Activated naive CD4-positive, alpha-beta T cell treated with anti-CD3 and anti-CD28 coated beads for 36 hours (primary cell): ENCODE measurements around the gene ITIH1. TPM values are rescaled to one million over a fixed set of nuclear protein-coding genes. Genes with fewer than 3 reads are reported as not detected.
A peak's percentile ranks its signal among the peaks of the same experiment; 100 is the strongest.

ENCODE experiments used
- CTCF ChIA-PET: fragments of 350-600 bp; sonication (Branson Sonifier 250); formaldehyde crosslinking; loops from one replicate; lab custom pipeline; 2021; ENCODE audit warnings: antibody characterized with exemption; lab: Charles Lee
- DNase-seq: peaks from one replicate; pipeline ENCODE4 v3.0.0-alpha.2; 2020
- H3K27ac Mint-ChIP-seq: one replicate; pipeline ENCODE4 v1.8.0; 2021; ENCODE audit warnings: mild to moderate bottlenecking, mixed read lengths
- H3K27me3 Mint-ChIP-seq: one replicate; pipeline ENCODE4 v1.8.0; 2021; ENCODE audit warnings: low read depth, mixed read lengths
- H3K36me3 Mint-ChIP-seq: one replicate; pipeline ENCODE4 v1.8.0; 2021; ENCODE audit warnings: low read depth, mixed read lengths
- H3K4me1 Mint-ChIP-seq: one replicate; pipeline ENCODE4 v1.8.0; 2021; ENCODE audit warnings: low read depth, mixed read lengths
- H3K4me3 Mint-ChIP-seq: one replicate; pipeline ENCODE4 v1.8.0; 2021; ENCODE audit warnings: mild to moderate bottlenecking, moderate library complexity, mixed read lengths
- H3K9me3 Mint-ChIP-seq: one replicate; pipeline ENCODE4 v1.8.0; 2021; ENCODE audit warnings: mixed read lengths
- intact Hi-C: fragments of 100-400 bp; cut with micrococcal nuclease; formaldehyde crosslinking; loops from one replicate; pipeline ENCODE4 v1.15.1; 2023
- total RNA-seq, 2 experiments: library from RNA; stranded (reverse); gene quantifications; one replicate each; pipeline ENCODE4 v1.2.3, GENCODE V29; 2021

The ITIH1 gene
- total RNA-seq, 2 experiments from 2014 or later, result not detected

DNA sequence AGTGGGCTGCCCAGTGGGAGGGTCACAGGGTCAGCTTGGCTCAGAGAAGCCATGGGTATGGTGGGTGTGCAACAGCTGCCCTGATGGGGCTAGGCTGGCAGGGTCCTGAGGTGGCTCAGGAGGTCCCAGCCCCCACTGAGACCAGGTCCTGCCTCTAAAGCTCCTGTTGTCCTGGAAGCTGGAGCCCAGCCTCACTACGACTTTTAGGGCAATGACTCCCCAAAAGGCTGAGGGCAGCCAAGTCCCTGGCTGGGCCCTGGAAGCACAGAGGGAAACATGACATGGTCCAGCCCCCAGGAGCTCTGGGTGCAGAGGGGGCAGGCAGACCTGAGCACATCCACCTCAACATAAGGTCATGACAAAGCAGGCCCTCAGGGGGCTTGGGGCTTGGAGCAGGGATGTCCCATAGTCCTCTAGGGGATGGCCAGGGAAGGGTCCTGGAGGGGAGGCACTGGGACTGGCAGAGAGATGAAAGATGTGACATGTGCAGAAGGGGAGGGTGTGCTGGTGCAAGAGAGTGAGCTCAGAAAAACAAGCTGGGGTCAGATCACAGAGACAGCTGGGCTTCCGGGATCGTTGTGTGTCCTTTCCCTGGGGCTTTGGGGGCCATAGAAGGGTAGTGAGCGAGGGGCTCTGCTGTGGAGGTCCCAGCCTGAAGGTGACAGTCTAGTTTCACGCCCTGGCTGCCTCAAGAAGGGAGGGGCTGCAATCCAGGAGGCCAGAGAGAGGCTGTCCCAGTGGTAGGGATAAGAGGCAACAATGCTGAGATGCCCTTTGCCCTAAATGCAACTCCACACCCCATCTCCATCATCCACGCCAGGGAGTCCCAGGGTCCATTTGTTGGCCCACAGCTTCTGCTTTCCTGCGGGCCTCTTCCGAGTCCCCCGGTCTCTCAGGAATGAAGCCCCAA, 16.6 kb downstream of the ITIH1 start:
- no peaks in the 10 kb centered on the region for H3K36me3 Mint-ChIP-seq
- CTCF ChIA-PET, result interaction anchor here (0.5 to 0.7 kb wide), 2 partner anchors 39 to 382 kb away, joined by 3 to 4 read pairs; no protein-coding TSS in a partner anchor
- intact Hi-C loops, result no loop called here
- H3K27me3 Mint-ChIP-seq, result no peaks in the 10 kb centered on the region
- no peak overlapping the region for H3K4me3 Mint-ChIP-seq
- no peak for DNase-seq
- no peak overlapping the region for H3K27ac Mint-ChIP-seq
- H3K9me3 Mint-ChIP-seq, result no peaks in the 10 kb centered on the region
- H3K4me1 Mint-ChIP-seq, result no peaks in the 10 kb centered on the region

DNA sequence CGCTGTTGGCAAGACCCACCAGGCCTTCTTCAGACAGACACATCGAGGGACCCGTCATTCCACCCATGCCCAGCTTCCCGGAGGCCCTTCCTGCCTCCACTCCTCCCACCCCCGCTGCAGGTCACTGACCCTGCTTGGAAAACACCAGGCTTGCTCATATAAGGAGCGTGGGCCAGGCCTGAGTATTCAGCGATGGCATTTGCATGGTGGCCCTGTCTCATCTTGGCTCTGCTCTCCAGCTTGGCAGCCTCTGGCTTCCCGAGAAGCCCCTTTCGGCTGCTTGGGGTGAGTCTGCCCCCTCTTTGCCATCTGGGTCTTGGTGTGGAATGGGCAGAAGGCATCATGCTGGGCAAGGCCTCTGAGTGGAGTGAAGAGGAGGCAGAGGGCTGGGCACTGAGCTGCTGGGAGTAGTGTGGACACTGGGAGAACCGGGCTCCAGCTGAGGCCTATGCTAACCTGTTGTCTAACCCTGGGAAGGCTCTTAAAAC, 17.3 kb downstream of the ITIH1 start, which contains the start of gene ITIH3:
Gene ITIH3 (plus strand): TSS at position 185 of the 488 bp plus-strand sequence. CDS start 8 bp downstream, at position 193.
- Mint-ChIP-seq H3K4me3 (no peak within 1 kb of the TSS), H3K27ac (no peak within 1 kb of the TSS), H3K36me3 (no peaks in the 10 kb centered on the region), H3K4me1 (no peaks in the 10 kb centered on the region), H3K27me3 (no peaks in the 10 kb centered on the region), H3K9me3 (no peaks in the 10 kb centered on the region)
- CTCF ChIA-PET, result interaction anchor here (0.5 kb wide), 1 partner anchor 39 kb away, joined by 4 read pairs; no protein-coding TSS in a partner anchor
- intact Hi-C loops, result no loop called here
- DNase-seq, result no peak

DNA sequence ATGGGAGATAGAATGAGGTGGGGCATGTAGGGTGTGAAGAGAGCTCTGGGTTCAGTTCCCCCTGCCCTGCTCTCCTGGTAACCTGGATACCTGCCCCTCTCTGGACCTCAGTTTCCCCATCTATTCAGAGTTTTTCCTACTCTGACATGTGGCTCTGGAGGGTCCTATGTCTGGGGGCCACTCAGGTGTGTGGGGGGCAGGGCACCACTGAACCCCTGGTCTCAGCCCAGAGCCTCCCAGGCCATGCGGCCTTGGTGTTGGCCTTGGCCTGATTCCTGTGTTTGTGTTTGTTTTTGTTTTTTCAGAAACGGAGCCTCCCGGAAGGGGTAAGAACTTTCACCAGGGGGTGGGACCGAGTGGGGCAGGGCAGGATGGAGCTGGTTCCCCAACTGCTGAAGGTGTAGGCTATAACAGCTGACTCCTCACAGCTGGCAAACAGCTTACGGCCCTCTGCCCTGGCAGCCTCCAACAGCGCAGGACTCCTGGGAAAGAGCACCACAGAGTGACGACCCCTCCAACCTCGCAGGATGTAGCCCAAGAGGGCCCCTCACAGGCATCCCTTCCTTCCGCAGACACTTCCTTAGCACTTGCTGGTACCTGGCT, 18.0 kb downstream of the ITIH1 start:
- CTCF ChIA-PET, result no interaction called here
- intact Hi-C loops, result no loop called here
- no peak overlapping the region for H3K4me3 Mint-ChIP-seq
- H3K9me3 Mint-ChIP-seq, result no peaks in the 10 kb centered on the region
- no peaks in the 10 kb centered on the region for H3K36me3 Mint-ChIP-seq
- no peak for DNase-seq
- no peaks in the 10 kb centered on the region for H3K4me1 Mint-ChIP-seq
- no peaks in the 10 kb centered on the region for H3K27me3 Mint-ChIP-seq
- H3K27ac Mint-ChIP-seq, result no peak overlapping the region

DNA sequence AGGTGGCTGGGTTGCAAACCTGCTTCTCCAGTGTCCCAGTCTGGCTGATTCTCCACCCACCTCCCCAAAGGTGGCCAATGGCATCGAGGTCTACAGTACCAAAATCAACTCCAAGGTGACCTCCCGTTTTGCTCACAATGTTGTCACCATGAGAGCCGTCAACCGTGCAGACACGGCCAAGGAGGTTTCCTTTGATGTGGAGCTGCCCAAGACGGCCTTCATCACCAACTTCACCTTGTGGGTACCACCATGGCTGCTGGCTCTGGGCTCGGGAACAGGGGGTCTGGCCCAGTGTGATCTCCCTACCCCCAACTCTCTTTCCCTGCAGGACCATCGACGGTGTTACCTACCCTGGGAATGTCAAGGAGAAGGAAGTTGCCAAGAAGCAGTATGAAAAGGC, 19.0 kb downstream of the ITIH1 start:
- Mint-ChIP-seq H3K9me3 (no peaks in the 10 kb centered on the region), H3K36me3 (no peaks in the 10 kb centered on the region), H3K27ac (no peak overlapping the region), H3K27me3 (no peaks in the 10 kb centered on the region), H3K4me1 (no peaks in the 10 kb centered on the region), H3K4me3 (no peak overlapping the region)
- no peak for DNase-seq
- intact Hi-C loops, result no loop called here
- CTCF ChIA-PET, result no interaction called here

DNA sequence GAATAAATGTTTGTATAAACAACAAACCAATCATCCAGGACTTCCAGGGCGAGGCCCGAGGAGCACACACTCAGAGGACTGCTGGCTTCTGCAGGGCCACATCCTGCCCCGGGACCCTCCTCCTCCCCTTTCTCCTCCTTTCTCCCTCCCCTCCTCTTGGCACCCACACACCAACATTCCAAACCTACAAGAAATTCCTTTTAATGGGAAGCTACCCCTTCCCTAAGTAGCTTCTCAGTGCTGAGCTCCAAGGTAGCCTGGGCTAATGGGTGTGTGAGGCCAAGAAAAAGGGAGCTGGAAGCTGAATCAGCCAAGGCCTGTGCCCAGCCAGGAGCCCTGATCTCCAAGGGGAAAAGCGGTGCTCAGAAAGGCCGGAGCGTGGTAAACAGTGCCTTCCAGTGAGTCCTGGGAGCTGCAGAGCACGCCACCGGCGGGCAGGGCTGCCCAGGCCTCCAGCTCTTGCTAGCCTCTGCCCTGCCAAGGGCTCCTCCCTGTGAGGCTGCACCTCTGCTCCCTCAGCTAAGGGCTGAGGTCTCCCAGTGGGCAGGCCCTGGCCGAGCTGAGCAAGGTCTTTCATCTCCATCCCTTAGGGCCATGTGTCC, 21.1 kb downstream of the ITIH1 start:
- CTCF ChIA-PET, result interaction anchor here (0.7 to 1.3 kb wide), 8 partner anchors 10 to 186 kb away, joined by 3 to 6 read pairs (median 3); no protein-coding TSS in a partner anchor
- Mint-ChIP-seq H3K9me3 (no peaks in the 10 kb centered on the region), H3K36me3 (no peaks in the 10 kb centered on the region), H3K4me3 (no peak overlapping the region), H3K27ac (no peak overlapping the region), H3K27me3 (no peaks in the 10 kb centered on the region), H3K4me1 (no peaks in the 10 kb centered on the region)
- DNase-seq, result no peak
- intact Hi-C loops, result no loop called here

DNA sequence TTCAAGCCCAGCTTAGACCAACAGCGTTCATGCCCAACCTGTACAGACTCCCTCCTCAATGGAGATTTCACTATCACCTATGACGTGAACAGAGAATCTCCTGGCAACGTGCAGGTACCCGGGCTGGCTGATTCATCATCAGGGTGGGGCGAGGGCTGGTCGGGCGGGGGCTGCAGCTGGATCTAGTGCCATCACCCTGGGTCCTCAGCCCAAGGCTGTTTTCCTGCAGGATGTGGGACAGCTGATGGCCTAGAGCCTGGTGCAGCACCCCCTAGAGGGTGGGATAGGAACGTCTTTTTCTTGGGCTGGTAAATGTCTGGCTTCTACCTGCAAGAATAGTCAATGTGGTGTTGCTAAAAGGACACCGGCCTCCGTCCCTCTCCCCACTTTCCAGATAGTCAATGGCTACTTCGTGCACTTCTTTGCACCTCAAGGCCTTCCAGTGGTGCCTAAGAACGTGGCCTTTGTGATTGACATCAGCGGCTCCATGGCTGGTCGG, 21.6 kb downstream of the ITIH1 start:
- peak; percentile 36 for DNase-seq
- Mint-ChIP-seq H3K27me3 (no peaks in the 10 kb centered on the region), H3K27ac (no peak overlapping the region), H3K4me1 (no peaks in the 10 kb centered on the region), H3K4me3 (no peak overlapping the region), H3K36me3 (no peaks in the 10 kb centered on the region), H3K9me3 (no peaks in the 10 kb centered on the region)
- CTCF ChIA-PET, result interaction anchor here (0.7 to 1.3 kb wide), 7 partner anchors 10 to 186 kb away, joined by 3 to 6 read pairs (median 3); no protein-coding TSS in a partner anchor
- intact Hi-C loops, result no loop called here

GRCh38 chr3:52800079-52800478, 22.7 kb downstream of the ITIH1 start:
- no peaks in the 10 kb centered on the region for H3K4me1 Mint-ChIP-seq
- DNase-seq, result no peak
- H3K27ac Mint-ChIP-seq, result no peak overlapping the region
- H3K27me3 Mint-ChIP-seq, result no peaks in the 10 kb centered on the region
- CTCF ChIA-PET, result interaction anchor here (0.6 kb wide), 1 partner anchor 21 kb away, joined by 3 read pairs; no protein-coding TSS in a partner anchor
- H3K4me3 Mint-ChIP-seq, result no peak overlapping the region
- no peaks in the 10 kb centered on the region for H3K9me3 Mint-ChIP-seq
- intact Hi-C loops, result no loop called here
- no peaks in the 10 kb centered on the region for H3K36me3 Mint-ChIP-seq

GRCh38 chr3:52801839-52802238, 24.4 kb downstream of the ITIH1 start:
- Mint-ChIP-seq H3K4me3 (no peak overlapping the region), H3K27me3 (no peaks in the 10 kb centered on the region), H3K4me1 (no peaks in the 10 kb centered on the region), H3K9me3 (no peaks in the 10 kb centered on the region), H3K36me3 (no peaks in the 10 kb centered on the region), H3K27ac (no peak overlapping the region)
- CTCF ChIA-PET, result interaction anchor here (0.6 kb wide), 1 partner anchor 47 kb away, joined by 3 read pairs; no protein-coding TSS in a partner anchor
- DNase-seq, result no peak
- intact Hi-C loops, result no loop called here

DNA sequence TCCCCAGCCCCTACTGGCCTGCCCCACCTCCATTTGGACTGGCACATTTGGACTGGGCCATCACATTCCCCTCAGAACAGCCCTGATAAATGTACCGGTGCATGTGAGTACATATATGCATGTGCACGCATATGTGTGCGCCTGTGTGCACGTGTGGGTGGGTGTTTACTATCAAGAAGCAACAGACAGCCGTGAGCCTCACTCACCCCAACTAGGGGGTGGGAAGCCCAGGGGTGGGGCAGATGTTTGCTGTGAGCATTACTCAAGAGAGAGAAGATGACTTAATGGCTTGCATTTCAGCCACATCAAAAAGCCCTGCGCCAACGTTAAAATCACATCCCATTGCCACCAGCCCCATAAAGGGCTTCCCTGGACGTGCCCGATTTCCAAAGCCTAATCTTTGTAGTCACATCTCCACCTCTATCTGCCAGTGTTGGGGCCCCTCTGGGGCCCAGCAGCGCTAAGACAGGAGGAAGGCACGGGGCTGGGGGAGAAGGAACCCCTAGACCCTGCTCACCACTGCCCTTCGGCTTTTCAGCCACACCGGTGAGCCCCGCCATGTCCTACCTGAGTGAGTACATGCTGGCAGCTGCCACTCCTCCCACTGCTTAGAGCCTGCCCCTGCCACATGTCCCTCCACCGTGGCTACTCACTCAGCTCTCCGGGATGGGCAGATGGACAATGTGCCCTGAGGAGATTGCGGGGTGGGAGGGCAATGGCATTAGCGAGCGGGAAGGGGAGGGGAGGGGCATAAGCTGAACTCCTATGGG, 28.1 kb downstream of the ITIH1 start:
- Mint-ChIP-seq H3K27ac (no peak overlapping the region), H3K4me3 (no peak overlapping the region), H3K27me3 (no peaks in the 10 kb centered on the region), H3K9me3 (no peaks in the 10 kb centered on the region), H3K36me3 (no peaks in the 10 kb centered on the region), H3K4me1 (peaks cover 4% of the 10 kb centered on the region)
- CTCF ChIA-PET, result no interaction called here
- DNase-seq, result no peak
- intact Hi-C loops, result no loop called here

- H3K27ac Mint-ChIP-seq, result no peak overlapping the region
- CTCF ChIA-PET, result interaction anchor here (0.6 to 0.8 kb wide), 2 partner anchors 11 to 445 kb away, joined by 3 to 4 read pairs; no protein-coding TSS in a partner anchor
Observed at GRCh38 chr3:52809149-52809548, 31.8 kb downstream of the ITIH1 start.

DNA sequence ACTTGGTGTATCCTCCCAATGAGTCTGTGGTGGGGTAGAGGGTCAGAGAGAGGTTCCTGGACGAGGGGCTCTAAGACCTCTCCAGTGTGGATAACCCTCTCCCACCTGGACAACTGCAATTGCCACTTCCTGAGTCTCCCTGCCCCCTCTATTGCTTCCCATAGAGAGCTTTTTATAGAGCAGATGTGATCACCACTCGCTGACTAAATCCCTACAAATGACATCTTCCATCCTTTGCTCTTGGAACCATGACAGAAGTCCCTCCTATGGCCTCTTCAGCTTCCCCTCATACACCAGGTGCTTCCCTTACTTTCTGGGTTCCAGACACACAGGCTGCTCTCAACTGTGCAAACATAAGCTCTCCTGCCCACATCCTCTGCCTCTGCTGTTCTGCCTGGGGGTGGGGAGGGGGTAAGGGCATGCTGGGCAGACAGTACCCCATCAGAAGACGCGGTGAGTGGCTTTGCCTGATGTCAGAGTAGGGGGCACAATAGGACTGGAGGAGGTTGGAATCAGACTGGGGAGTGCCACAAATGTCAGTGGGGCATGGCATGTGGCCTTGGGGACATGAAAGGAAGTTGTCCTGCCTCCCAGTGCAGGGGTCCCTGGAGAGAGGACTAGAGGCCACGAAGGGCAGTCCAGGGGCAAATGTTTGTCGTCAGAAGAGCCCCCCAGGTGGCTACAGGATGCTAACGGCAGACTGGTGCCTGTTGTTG, 32.4 kb downstream of the ITIH1 start:
- H3K4me1 Mint-ChIP-seq, result peaks cover 4% of the 10 kb centered on the region
- DNase-seq, result no peak
- CTCF ChIA-PET, result no interaction called here
- H3K36me3 Mint-ChIP-seq, result no peaks in the 10 kb centered on the region
- no peaks in the 10 kb centered on the region for H3K27me3 Mint-ChIP-seq
- H3K4me3 Mint-ChIP-seq, result no peak overlapping the region
- H3K9me3 Mint-ChIP-seq, result no peaks in the 10 kb centered on the region
- intact Hi-C loops, result no loop called here
- H3K27ac Mint-ChIP-seq, result no peak overlapping the region

More at GRCh38 chr3:52809149-52809548, 31.8 kb downstream of the ITIH1 start:
- no peaks in the 10 kb centered on the region for H3K9me3 Mint-ChIP-seq
- no peaks in the 10 kb centered on the region for H3K36me3 Mint-ChIP-seq
- no peaks in the 10 kb centered on the region for H3K27me3 Mint-ChIP-seq
- DNase-seq, result no peak
- H3K4me3 Mint-ChIP-seq, result no peak overlapping the region
- H3K4me1 Mint-ChIP-seq, result peaks cover 4% of the 10 kb centered on the region
- intact Hi-C loops, result no loop called here
